ENCODE data around the gene MCUR1. TPM values are rescaled to one million over a fixed set of nuclear protein-coding genes. Genes with fewer than 3 reads are reported as not detected.
"Not testable (repeated sequence)": the region's sequence is repeated elsewhere in the genome, so short reads cannot be mapped to it uniquely, and the experiment has no call there.

The MCUR1 gene
- total and polyA plus RNA-seq, 8 donors = 6.8 to 14.5 (median 11.9) TPM

GRCh38 chr6:13776602-13777001 is 37.8 kb downstream of the MCUR1 start:
- ATAC-seq (no peak), FAIRE-seq (no peak)

GRCh38 chr6:13775466-13775865 is 38.9 kb downstream of the MCUR1 start:
- H3K27me3 ChIP-seq; H3K4me3 ChIP-seq; H3K4me1 ChIP-seq; intact Hi-C loops (cut with DNase I); DNase-seq; H3K27ac ChIP-seq; FAIRE-seq; H3K9me3 ChIP-seq; H3K36me3 ChIP-seq; ATAC-seq: not testable (repeated sequence)
- WGBS, 2 donors = 81 to 89% methylated on average over 9 of the region's 9 CpGs

More at GRCh38 chr6:13776602-13777001, 37.8 kb downstream of the MCUR1 start:
- H3K27ac ChIP-seq = no peak overlapping the region
- no peaks in the 10 kb centered on the region for H3K4me1 ChIP-seq
- no peak for DNase-seq
- intact Hi-C loops (cut with DNase I) = no loop called here
- no peak overlapping the region for H3K4me3 ChIP-seq
- WGBS, 2 donors = 85 to 90% methylated on average over 9 of the region's 9 CpGs
- H3K36me3 ChIP-seq = no peaks in the 10 kb centered on the region
- H3K27me3 ChIP-seq = no peaks in the 10 kb centered on the region
- no peaks in the 10 kb centered on the region for H3K9me3 ChIP-seq
- no peak for TF ChIP-seq CTCF (IDR thresholded peaks at IDR 0.05)

- ATAC-seq; H3K36me3 ChIP-seq; FAIRE-seq; H3K4me1 ChIP-seq; intact Hi-C loops (cut with DNase I); H3K27me3 ChIP-seq; H3K9me3 ChIP-seq; H3K27ac ChIP-seq; H3K4me3 ChIP-seq: not testable (repeated sequence)
- WGBS, 2 donors = 95 to 96% methylated on average over 35 of the region's 35 CpGs
- peak in 1 of 6 donors; percentile 54 for DNase-seq
Observed at GRCh38 chr6:13772358-13773030, 41.9 kb downstream of the MCUR1 start.

- no peaks in the 10 kb centered on the region for H3K27me3 ChIP-seq
- H3K36me3 ChIP-seq = no peaks in the 10 kb centered on the region
- TF ChIP-seq CTCF (IDR thresholded peaks at IDR 0.05) = no peak
- no peak overlapping the region for H3K4me3 ChIP-seq
- WGBS, 2 donors = 82 to 84% methylated on average over 26 to 27 of the region's 27 CpGs
- no peak for ATAC-seq
- H3K4me1 ChIP-seq = no peaks in the 10 kb centered on the region
- no peak overlapping the region for H3K27ac ChIP-seq
- no peak for FAIRE-seq
- peak in 1 of 6 donors; percentile 62 for DNase-seq
- no peaks in the 10 kb centered on the region for H3K9me3 ChIP-seq
- intact Hi-C loops (cut with DNase I) = no loop called here
Observed at GRCh38 chr6:13769655-13770053, 44.7 kb downstream of the MCUR1 start.

- no peak for ATAC-seq
Observed at GRCh38 chr6:13769034-13769654, 45.2 kb downstream of the MCUR1 start.

More at GRCh38 chr6:13769034-13769654, 45.2 kb downstream of the MCUR1 start:
- Histone ChIP-seq H3K9me3 (no peaks in the 10 kb centered on the region), H3K27ac (no peak overlapping the region), H3K4me1 (no peaks in the 10 kb centered on the region), H3K27me3 (no peaks in the 10 kb centered on the region), H3K36me3 (no peaks in the 10 kb centered on the region), H3K4me3 (no peak overlapping the region)
- intact Hi-C loops (cut with DNase I) = no loop called here
- no peak for FAIRE-seq
- peak in 1 of 6 donors; percentile 43 for DNase-seq
- 92 to 93% methylated on average over 40 to 47 of the region's 47 CpGs for WGBS, 2 donors
- TF ChIP-seq CTCF (IDR thresholded peaks at IDR 0.05) = no peak
